ENCODE data around the gene CAMTA2. TPM values are rescaled to one million over a fixed set of nuclear protein-coding genes. Genes with fewer than 3 reads are reported as not detected.
A peak's percentile ranks its signal among the peaks of the same experiment; 100 is the strongest.

The CAMTA2 gene
- total RNA-seq, 4 donors from 2014 or later: 42.4 to 124 (median 88.7) TPM

- peaks cover 0 to 34% (median 16%) of the 10 kb centered on the region in 4 donors for H3K4me1 ChIP-seq
- no peaks in the 10 kb centered on the region for H3K27me3 ChIP-seq
- H3K4me3 ChIP-seq: no peak overlapping the region
- TF ChIP-seq CTCF (IDR thresholded peaks at IDR 0.05) (no peak), POLR2A (IDR thresholded peaks at IDR 0.05) (no peak)
- no peak for DNase-seq
- no peak overlapping the region for H3K27ac ChIP-seq
- peaks cover 0 to 22% (median 0%) of the 10 kb centered on the region in 3 donors for H3K36me3 ChIP-seq
- H3K9me3 ChIP-seq: no peaks in the 10 kb centered on the region
These were observed 51.0 kb downstream of the CAMTA2 start for GRCh38 chr17:4936436-4936835.

GRCh38 chr17:4935650-4936049 is 51.8 kb downstream of the CAMTA2 start:
- H3K4me3 ChIP-seq: no peak overlapping the region
- no peaks in the 10 kb centered on the region for H3K27me3 ChIP-seq
- no peak for TF ChIP-seq POLR2A (IDR thresholded peaks at IDR 0.05)
- no peak for TF ChIP-seq CTCF (IDR thresholded peaks at IDR 0.05)
- H3K36me3 ChIP-seq: peaks cover 0 to 22% (median 0%) of the 10 kb centered on the region in 3 donors
- H3K27ac ChIP-seq: no peak overlapping the region
- peaks cover 0 to 26% (median 13%) of the 10 kb centered on the region in 4 donors for H3K4me1 ChIP-seq
- DNase-seq: no peak
- H3K9me3 ChIP-seq: no peaks in the 10 kb centered on the region

- Histone ChIP-seq H3K4me1 (peaks cover 0 to 26% (median 13%) of the 10 kb centered on the region in 4 donors), H3K9me3 (no peaks in the 10 kb centered on the region), H3K27me3 (no peaks in the 10 kb centered on the region), H3K4me3 (no peak overlapping the region), H3K27ac (peak overlapping the region in 1 of 4 donors; percentile 7), H3K36me3 (peaks cover 0 to 22% (median 0%) of the 10 kb centered on the region in 3 donors)
- no peak for DNase-seq
- TF ChIP-seq CTCF (IDR thresholded peaks at IDR 0.05): peak in 3 of 6 experiments; percentile 16 to 20 (median 18)
- no peak for TF ChIP-seq POLR2A (IDR thresholded peaks at IDR 0.05)
These were observed 53.1 kb downstream of the CAMTA2 start for GRCh38 chr17:4934173-4934979.

DNA sequence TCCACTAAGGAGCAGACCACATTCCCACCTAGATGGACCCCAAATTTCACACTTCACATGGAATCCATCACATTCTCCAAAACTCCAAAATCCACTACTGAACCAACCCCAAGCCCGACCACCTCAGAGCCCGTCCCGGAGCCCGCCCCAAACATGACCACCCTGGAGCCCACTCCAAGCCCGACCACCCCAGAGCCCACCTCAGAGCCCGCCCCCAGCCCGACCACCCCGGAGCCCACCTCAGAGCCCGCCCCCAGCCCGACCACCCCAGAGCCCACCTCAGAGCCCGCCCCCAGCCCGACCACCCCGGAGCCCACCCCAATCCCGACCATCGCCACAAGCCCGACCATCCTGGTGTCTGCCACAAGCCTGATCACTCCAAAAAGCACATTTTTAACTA is 53.8 kb downstream of the CAMTA2 start:
- no peak overlapping the region for H3K27ac ChIP-seq
- TF ChIP-seq CTCF (IDR thresholded peaks at IDR 0.05) (no peak), POLR2A (IDR thresholded peaks at IDR 0.05) (no peak)
- DNase-seq: no peak
- H3K9me3 ChIP-seq: no peaks in the 10 kb centered on the region
- H3K36me3 ChIP-seq: peaks cover 0 to 22% (median 0%) of the 10 kb centered on the region in 3 donors
- H3K27me3 ChIP-seq: no peaks in the 10 kb centered on the region
- peaks cover 0 to 20% (median 9%) of the 10 kb centered on the region in 4 donors for H3K4me1 ChIP-seq
- H3K4me3 ChIP-seq: no peak overlapping the region

GRCh38 chr17:4932756-4933155 is 54.7 kb downstream of the CAMTA2 start:
- no peak for DNase-seq
- Histone ChIP-seq H3K4me3 (no peak overlapping the region), H3K27ac (no peak overlapping the region), H3K27me3 (no peaks in the 10 kb centered on the region), H3K36me3 (peaks cover 0 to 15% (median 0%) of the 10 kb centered on the region in 3 donors), H3K9me3 (no peaks in the 10 kb centered on the region), H3K4me1 (peaks cover 0 to 11% (median 7%) of the 10 kb centered on the region in 4 donors)
- TF ChIP-seq POLR2A (IDR thresholded peaks at IDR 0.05) (no peak), CTCF (IDR thresholded peaks at IDR 0.05) (no peak)

Measured in Peyer's patch (tissue), 4 donors.